Type B pancreatic cell (in vitro differentiated cells): ENCODE measurements around the gene NPRL2. TPM values are rescaled to one million over a fixed set of nuclear protein-coding genes. Genes with fewer than 3 reads are reported as not detected.

Source experiments
- DNase-seq: peaks from one replicate; pipeline ENCODE4 v3.0.0; 2021; ENCODE audit warnings: mixed read lengths; ENCODE audit not compliant: unreplicated experiment; ENCODE audit errors: extremely low spot score
- H3K27ac Mint-ChIP-seq: 2 replicates; pipeline ENCODE4 v1.8.0; 2021; ENCODE audit warnings: mild to moderate bottlenecking, mixed read lengths
- H3K27me3 Mint-ChIP-seq: 2 replicates; pipeline ENCODE4 v1.8.0; 2021; ENCODE audit warnings: mixed read lengths
- H3K36me3 Mint-ChIP-seq: 2 replicates; pipeline ENCODE4 v1.8.0; 2021; ENCODE audit warnings: mixed read lengths
- H3K4me1 Mint-ChIP-seq: one replicate; pipeline ENCODE4 v1.8.0; 2021; ENCODE audit warnings: mixed read lengths; ENCODE audit not compliant: unreplicated experiment
- H3K4me3 Mint-ChIP-seq: 2 replicates; pipeline ENCODE4 v1.8.0; 2021; ENCODE audit warnings: mild to moderate bottlenecking, mixed read lengths
- H3K9me3 Mint-ChIP-seq: 2 replicates; pipeline ENCODE4 v1.8.0; 2021; ENCODE audit warnings: mixed read lengths
- total RNA-seq: library from RNA; stranded (reverse); gene quantifications from 2 replicates; pipeline ENCODE4 v1.2.1, GENCODE V29; 2021; ENCODE audit warnings: low replicate concordance
- TF ChIP-seq, protein P1 (sequence below): fragments of 200-600 bp; sonication (generic); conservative IDR thresholded peaks from 2 replicates; pipeline ENCODE4 v1.5.0; 2021; ENCODE audit warnings: antibody characterized with exemption, mild to moderate bottlenecking

The NPRL2 gene
- total RNA-seq, 1 donor from 2014 or later, result 27.9 TPM

DNA sequence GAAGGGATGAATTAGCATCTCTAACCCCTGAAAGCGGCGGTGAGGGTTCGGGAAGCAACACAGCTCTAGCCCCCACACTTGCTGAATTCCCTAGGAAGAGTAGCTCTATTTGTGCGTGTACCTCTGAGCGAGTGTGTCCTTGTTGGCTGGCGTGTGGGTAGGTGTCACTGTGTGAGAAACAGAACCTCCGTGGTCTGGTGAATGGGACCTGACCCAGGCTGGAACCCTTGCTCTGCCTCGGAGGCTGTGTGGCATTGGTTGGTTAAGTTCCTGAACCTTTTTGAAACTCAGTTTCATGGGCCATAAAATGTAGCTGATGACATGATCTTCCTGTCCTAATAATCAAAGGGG, 9.2 kb upstream of the NPRL2 start:
- Mint-ChIP-seq H3K27ac (peak overlapping the region; percentile 95), H3K4me1 (peaks cover 26% of the 10 kb centered on the region), H3K36me3 (no peaks in the 10 kb centered on the region), H3K9me3 (no peaks in the 10 kb centered on the region), H3K4me3 (peak overlapping the region; percentile 98), H3K27me3 (no peaks in the 10 kb centered on the region)
- no peak for DNase-seq
- TF ChIP-seq, protein P1, sequence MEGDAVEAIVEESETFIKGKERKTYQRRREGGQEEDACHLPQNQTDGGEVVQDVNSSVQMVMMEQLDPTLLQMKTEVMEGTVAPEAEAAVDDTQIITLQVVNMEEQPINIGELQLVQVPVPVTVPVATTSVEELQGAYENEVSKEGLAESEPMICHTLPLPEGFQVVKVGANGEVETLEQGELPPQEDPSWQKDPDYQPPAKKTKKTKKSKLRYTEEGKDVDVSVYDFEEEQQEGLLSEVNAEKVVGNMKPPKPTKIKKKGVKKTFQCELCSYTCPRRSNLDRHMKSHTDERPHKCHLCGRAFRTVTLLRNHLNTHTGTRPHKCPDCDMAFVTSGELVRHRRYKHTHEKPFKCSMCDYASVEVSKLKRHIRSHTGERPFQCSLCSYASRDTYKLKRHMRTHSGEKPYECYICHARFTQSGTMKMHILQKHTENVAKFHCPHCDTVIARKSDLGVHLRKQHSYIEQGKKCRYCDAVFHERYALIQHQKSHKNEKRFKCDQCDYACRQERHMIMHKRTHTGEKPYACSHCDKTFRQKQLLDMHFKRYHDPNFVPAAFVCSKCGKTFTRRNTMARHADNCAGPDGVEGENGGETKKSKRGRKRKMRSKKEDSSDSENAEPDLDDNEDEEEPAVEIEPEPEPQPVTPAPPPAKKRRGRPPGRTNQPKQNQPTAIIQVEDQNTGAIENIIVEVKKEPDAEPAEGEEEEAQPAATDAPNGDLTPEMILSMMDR, result no peak

DNA sequence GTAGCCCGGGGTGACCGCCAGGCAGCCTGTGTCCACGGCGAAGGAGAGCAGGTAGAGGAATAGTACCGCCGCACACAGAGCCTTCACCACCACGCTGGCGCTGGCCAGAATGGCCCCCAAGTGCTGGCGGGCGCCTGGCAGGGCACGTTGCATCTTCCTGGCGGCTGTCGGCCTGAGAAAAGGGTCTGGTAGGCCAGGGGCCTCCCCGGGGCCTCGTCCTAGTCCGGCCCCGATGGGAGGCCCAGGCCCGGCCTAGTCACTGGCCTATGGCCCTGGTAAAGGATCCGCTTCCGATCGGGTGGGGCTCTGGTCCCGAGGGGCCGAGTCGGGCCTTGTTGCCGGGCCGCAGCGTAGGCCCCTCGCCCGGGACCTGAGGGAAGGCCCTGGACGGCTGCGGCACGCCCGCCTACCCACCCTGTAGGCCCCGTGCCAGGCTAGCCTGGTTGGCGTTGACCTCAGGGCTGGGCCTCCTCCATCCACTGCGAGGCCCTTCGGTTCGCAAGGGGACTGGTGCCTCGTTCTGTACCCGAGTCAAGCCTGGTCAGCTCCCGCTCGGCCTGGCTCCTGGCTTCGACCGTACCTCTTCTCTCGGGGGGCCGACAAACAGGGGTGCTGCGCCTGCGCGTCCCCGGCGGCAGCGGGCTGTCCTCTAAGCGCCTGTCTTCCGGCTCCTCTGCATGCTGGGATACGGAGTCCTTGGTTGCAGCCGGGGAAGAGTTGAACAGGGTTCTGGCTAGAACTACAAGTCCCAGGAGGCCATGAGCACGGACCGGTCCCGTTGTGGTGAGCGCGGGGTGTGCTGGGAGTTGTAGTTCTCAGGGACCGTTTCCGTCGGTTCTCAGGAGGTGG, 8.6 kb upstream of the NPRL2 start, which contains the start of gene TMEM115:
Gene TMEM115, minus strand, starts transcription at position 611 of the 849 bp plus-strand sequence. Its CDS starts 458 bp downstream, at position 153.
- peak within 1 kb of the TSS; percentile 98 for H3K4me3 Mint-ChIP-seq
- peak; percentile 93 for DNase-seq
- TF ChIP-seq, protein P1, result no peak
- H3K9me3 Mint-ChIP-seq, result no peaks in the 10 kb centered on the region
- H3K36me3 Mint-ChIP-seq, result no peaks in the 10 kb centered on the region
- H3K27ac Mint-ChIP-seq, result peak within 1 kb of the TSS; percentile 95
- H3K4me1 Mint-ChIP-seq, result peaks cover 26% of the 10 kb centered on the region
- H3K27me3 Mint-ChIP-seq, result no peaks in the 10 kb centered on the region

DNA sequence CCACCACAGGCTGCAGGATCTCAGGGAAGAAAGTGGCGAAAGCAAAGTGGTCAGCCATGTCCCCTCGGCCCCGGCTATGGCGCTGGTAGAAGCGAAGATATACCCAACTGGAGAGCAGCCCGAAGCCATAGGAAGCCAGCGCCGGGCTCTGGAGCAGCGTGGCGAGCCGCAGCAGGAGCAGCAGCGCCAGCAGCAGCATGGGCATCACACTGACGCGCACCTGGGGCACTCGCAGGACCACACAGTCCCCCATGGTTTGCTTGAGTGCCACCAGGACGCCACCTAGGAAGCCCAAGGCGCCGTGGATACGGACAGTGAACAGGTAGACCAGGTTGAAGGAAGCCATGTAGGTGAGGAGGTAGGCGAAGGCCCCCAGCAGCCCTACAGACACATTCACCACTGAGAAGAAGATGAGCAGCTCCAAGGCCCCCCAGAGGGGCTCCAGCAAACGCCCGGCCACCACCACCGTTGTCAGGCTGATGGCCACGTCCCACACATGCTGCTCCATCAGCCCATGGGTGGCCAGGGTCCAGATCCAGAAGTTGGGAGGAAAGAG, 7.9 kb upstream of the NPRL2 start:
- Mint-ChIP-seq H3K4me1 (peaks cover 26% of the 10 kb centered on the region), H3K27ac (peak overlapping the region; percentile 85), H3K27me3 (no peaks in the 10 kb centered on the region), H3K36me3 (no peaks in the 10 kb centered on the region), H3K9me3 (no peaks in the 10 kb centered on the region), H3K4me3 (peak overlapping the region; percentile 98)
- no peak for DNase-seq
- TF ChIP-seq, protein P1, result no peak

DNA sequence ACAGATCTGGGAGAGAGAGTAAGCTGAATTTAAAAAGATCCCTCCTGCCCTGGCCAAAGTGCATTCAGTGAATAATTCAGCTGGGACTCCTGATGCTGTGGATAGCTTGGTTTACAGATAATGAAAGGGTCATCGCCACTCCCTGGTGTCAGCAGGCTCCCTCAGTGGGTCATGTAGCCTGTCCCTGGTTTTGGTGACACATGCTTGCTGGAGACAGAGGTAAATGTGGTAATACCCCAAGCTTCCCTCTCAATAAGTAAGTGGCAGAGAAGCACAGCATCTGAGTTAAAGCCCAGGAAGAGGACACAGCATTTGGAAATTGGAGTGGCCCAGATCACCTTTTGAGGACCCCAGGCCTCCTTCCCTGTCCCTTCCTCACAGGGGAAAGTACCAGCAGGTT, 6.9 kb upstream of the NPRL2 start:
- Mint-ChIP-seq H3K27me3 (no peaks in the 10 kb centered on the region), H3K4me3 (peak overlapping the region; percentile 98), H3K4me1 (peaks cover 30% of the 10 kb centered on the region), H3K27ac (no peak overlapping the region), H3K9me3 (no peaks in the 10 kb centered on the region), H3K36me3 (no peaks in the 10 kb centered on the region)
- TF ChIP-seq, protein P1, result no peak
- no peak for DNase-seq

DNA sequence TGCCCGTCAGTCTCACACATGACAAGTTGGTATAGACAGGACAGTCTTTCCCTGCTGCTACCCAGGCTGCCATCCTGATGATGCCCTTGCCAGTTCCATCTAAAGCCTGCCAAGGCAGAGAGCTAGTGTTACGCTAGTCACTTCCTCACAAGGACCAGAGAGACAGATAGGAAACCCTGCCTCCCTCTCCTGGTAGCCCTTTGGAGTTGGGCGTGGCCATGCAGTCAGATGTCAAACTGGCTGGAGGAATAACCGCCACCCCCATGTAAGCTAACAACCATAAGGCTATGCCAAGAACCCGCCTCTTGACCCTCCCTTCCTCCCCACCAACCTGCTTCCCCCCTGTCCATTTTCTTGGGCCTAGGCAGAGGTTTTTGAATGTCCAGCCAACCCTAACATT, 6.0 kb upstream of the NPRL2 start:
- H3K9me3 Mint-ChIP-seq, result no peaks in the 10 kb centered on the region

More for the DNA sequence above, 6.0 kb upstream of the NPRL2 start:
- H3K4me1 Mint-ChIP-seq, result peaks cover 30% of the 10 kb centered on the region
- H3K36me3 Mint-ChIP-seq, result no peaks in the 10 kb centered on the region
- no peaks in the 10 kb centered on the region for H3K27me3 Mint-ChIP-seq
- no peak overlapping the region for H3K27ac Mint-ChIP-seq
- TF ChIP-seq, protein P1, result no peak
- peak overlapping the region; percentile 98 for H3K4me3 Mint-ChIP-seq
- no peak for DNase-seq
